Fibroblast of upper back skin (primary cell): ENCODE data around the gene PIN1.
"Not testable (repeated sequence)": the region's sequence is repeated elsewhere in the genome, so short reads cannot be mapped to it uniquely, and the experiment has no call there.

ENCODE experiments used
- DNase-seq: peaks from one replicate; pipeline ENCODE4 v3.0.0-alpha.2; 2013

PIN1 gene

DNA sequence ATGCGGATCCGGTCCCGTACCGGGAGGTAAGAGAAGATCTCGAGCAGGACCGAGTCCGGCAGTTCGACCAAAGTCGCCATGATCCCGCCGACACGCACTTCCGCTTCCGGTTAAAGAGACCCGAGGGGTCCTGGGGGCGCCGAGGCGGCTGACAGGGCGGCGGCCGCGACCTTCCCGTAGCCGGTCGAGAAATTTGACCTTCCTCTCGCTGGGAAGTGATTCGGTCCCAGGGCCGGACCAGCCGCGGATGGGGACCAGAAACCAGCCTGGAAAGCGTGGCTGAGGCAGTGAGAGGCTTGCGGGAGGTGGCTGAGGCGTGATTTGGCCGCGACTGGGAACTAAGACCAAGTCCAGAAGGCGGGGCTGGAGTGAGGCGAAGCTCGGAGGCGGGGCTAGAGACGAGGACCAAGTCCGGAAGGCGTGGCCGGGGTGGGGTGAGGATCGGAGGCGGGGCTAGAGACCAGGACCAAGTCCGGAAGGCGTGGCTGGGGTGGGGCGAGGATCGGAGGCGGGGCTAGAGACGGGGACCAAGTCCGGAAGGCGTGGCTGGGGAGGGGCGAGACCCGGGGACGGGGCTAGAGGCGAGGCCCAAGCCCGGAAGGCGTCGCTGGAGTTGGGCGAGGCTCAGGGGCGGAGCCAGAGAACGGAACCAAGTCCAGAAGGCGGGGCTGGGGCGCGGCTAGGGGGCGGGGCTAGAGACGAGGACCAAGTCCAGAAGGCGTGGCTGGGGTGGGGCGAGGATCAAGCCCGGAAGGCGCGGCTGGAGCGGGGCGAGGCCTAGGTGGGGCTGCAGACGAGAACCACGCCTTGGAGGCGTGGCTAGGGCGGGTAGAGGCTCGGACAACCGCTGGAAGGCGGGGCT lies 16.2 kb upstream of the PIN1 start, which contains the start of gene FBXL12:
FBXL12 (minus strand) TSS at position 346 of the 862 bp plus-strand sequence; CDS start at position 80, 266 bp downstream.
- peak; percentile 99 for DNase-seq

DNA sequence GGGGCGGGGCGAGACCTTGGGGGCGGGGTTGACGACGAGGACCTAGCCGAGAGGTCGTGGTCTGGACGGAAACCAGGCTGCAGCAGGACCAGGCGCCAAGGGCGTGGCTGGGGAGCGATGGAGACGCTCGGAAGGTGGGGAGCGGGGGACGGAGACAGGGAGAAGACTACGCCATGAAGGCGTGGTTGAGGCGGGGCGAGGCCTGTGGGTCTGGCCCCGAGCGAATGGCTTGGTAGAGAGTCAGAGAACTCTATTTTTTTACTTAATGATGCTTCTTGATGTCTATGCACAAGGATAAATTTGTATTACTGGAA lies 15.6 kb upstream of the PIN1 start:
- no peak for DNase-seq

DNA sequence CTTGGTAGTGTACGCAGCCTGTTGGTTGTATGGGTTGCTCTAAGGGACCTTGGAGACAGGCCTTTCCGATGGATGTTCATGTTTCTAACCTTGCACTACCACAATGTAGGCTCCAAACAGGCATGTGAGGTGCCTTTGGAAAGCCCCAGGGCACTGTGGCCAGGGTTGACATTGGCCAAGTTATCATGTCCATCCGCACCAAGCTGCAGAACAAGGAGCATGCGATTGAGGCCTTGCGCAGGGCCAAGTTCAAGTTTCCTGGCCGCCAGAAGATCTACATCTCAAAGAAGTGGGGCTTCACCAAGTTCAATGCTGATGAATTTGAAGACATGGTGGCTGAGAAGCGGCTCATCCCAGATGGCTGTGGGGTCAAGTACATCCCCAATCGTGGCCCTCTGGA lies 15.1 kb upstream of the PIN1 start:
- DNase-seq: not testable (repeated sequence)

DNA sequence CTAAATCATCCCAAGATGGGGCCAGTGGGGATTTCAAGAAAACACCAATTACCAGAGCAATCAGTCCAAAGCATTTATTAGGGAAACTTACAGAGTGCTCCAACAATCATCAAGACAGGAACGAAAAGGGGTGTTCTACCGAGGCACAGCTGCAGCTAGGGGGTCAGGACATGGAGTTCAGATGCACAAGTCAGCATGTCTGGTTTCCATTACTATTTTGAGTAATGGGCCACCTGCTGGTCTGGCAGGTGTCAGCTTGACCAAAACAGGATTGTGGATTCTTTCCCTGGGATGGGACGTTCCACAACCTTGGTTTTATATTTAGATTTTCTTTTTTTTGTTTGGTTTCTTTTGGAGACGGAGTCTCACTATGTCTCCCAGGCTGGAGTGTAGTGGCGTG lies 11.3 kb upstream of the PIN1 start:
- no peak for DNase-seq

DNA sequence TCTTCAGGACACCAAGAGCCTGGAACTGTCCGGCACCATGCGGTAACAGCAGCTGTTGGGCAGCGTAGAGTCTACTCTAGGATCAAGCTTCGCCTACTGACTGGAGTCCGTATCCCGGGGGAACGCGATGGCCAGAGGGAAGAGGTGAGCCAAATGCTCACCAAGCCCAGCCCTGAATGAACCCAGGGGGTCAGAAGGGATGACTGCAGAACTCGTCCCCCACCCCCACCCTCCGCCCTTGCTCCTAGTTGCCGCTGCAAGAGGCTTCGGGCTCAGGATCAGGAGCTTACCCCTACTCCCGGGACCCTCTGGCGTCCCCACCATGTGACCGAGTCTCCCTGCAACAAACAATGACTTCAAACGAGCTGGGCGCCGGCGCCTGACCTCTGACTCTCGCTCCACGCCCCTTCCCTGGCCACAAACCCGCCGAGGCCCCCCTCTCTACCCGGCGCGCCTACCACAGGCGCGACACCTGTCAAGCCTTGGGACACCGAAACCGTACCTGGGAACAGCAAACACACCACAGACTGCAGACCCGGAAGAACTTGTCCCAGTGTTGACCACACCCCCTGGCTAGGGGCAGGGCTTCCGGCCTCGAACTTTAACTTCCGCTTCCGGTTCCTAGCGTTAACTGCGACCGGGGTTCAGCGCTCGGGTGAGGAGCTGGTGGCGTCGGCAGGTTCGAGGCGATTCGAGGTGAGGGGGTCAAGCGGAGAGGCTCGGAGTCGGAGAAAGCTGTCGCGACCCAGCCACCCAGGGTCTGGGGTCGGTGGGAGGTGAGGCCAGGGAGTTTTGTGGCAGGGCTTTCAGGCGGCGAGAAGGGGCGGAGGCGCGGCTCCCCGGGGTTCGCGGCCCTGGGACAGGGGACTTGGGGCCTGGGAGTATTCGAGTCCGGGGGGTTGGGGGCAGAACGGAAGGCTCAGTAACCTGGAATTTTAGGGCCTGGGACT lies 7.6 kb upstream of the PIN1 start, which contains the start of gene UBL5:
UBL5 (plus strand) TSS at position 630 of the 950 bp plus-strand sequence. CDS start 420 bp downstream, outside the sequence.
- DNase-seq: peak; percentile 77

DNA sequence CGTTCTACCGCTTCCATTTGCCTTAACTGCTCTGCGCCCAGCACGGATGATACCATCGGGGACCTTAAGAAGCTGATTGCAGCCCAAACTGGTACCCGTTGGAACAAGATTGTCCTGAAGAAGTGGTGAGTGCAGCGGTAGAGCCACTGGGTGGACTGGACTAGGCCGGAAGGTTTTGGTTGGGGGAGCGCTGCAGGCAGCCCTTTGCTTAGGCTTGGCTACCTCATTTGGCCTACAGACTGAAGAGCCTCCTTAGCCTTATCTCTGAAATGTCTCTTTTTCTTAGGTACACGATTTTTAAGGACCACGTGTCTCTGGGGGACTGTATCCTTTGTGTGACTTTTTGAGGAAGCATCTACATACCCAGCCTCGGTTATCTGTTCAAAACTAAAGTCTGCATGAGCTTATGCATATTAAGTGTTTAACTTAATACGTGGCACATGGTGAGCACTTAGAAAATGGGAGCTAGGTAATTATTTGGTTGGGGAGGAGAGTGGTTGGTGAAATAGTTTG lies 6.5 kb upstream of the PIN1 start:
- DNase-seq: no peak

DNA sequence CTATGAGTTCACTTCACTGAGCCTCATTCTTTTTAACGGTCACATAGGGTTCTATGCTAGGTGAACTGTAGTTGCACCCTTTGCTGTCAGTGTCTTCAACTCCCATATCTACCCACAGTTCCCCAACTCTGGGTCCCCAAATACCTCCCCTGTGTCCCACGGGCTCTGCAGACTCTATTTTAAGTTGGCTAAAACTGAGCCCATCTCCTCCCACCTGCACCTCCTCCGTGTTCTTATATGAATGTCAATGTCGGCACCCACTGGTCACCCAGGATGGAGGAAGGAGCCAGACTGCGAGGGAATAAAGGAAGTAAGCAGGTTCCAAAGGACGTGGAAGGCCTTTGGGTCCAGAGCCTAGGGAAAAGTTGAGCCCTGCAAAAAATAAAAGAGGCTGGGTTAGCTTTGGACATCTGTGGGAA lies 802 bp upstream of the PIN1 start:
- no peak for DNase-seq

DNA sequence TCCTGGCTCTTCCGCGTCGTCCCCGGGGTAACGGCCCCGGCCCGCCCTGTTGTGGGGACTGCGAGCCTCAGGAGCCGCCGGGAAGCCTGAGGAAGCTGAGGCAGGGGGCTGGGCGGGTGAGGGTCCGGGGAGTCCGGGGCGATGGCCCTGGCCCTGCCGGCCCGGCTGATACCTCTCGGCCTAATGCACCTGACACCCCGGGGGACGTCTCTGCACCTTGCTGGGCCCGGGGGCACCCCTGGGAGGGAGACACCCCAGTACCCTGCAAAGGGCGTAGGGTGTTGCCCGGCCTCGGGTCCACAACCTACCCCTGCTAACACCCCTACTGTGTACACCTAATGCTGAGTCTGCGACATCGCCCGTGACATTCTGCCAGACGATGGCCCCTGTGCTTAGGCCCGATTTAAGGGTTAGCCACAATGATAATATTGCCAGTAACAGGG lies 410 bp downstream of the PIN1 start:
- DNase-seq: no peak

DNA sequence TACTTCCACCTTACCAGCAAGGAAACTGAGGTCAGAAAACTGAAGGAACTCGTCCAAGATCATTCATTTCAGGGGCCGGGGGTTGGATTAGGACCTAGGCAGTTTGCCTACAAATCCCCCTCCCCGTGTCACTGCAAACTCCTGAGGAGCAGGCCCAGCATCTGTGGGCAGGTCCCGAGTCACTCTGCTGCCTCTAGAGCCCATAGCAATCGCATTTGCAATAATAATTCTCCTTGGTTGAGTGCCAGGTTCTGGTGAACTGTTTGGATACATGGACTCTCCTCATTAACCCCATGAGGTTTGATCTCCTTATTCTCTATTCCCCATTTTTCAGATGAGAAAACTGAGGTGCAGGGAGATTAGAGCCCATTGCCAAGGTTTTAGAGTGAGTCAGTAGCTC lies 903 bp downstream of the PIN1 start:
- peak; percentile 52 for DNase-seq

DNA sequence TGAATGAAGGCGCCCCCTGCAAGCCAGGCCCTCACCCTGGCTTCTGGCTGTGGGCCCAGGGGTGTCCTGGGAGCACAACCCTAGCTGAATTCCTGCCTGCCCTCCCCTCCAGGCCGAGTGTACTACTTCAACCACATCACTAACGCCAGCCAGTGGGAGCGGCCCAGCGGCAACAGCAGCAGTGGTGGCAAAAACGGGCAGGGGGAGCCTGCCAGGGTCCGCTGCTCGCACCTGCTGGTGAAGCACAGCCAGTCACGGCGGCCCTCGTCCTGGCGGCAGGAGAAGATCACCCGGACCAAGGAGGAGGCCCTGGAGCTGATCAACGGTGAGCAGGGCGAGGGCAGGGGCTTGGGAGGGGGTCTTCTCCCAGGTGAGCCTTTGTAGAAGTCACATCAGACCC lies 3.2 kb downstream of the PIN1 start:
- no peak for DNase-seq

DNA sequence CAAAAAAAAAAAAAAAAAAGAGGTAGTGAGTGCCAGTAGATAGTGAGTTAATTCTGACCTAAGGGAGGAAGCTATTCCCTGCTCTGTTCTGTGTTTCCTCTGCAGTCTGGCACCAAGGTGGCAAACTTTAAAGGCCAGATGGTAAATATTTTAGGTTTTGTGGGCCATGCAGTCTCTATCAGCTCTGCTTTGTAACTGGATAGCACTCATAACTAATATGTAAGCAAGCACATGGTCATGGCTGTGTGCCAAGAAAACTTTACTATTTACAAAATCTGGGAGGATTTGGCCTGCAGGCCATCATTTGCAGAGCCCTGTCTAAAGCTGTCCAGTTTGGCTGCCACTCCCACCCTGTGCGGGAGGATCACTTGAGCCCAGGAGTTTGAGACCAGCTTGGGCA lies 4.3 kb downstream of the PIN1 start:
- no peak for DNase-seq

DNA sequence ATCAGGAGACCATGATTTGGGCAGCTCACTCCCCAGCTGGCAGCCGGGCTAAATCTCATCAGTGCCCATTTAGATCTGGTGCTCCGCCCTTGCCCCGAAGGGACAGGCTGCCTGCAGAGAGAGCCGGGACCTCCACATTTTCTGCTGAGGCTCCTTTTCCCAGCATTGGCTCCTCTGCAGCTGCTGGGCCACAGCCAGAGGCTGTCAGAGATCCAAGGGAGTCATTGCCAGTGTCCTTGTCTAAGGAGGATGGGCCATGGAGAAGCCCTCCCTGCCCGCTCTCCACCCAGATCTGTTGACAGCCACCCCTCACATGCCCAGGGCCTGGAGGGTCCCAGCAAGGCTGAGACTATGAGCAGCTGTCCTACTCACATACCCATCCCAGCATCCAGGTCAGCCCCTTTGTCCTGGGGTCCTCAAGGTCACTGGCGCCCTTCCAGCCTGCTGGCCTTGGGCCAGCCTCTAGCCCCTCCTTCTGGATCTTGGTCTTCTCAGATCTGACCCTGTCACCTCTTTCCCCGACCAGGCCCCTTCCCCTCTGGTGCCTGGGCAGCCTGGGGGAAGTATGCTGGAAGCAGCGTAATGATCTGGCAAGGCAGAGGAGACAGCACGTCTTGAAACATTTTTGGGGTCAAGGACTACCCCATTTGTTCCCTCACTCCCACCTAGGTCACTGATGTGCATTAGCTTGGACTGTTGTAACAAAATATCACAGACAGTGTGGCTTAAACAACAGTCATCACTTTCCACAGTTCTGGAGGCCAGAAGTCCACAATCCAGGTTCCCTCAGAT lies 7.9 kb downstream of the PIN1 start:
- no peak for DNase-seq

DNA sequence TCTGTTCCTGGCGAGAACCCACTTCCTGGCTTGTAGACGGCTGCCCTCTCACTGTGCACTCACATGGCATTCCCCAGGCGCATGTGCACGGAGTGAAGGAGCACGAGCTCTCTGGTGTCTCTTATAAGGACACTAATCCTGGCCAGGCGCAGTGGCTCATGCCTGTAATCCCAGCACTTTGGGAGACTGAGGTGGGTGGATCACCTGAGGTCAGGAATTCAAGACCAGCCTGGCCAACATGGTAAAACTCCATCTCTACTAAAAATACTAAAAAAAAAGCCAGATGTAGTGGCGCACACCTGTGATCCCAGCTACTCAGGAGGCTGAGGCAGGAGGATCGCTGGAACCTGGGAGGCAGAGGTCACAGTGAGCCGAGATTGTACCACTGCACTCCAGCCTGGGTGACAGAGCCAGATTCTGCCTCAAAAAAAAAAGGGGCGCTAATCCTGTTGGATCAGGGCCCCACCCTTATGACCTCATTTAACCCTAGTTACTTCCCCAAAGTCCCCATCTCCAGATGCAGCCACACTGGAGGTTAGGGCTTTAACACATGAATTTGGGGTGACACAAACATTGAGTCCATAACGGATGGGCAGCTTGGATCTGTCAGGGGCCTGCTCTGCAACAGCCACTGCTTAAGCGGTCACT lies 8.6 kb downstream of the PIN1 start:
- not testable (repeated sequence) for DNase-seq

DNA sequence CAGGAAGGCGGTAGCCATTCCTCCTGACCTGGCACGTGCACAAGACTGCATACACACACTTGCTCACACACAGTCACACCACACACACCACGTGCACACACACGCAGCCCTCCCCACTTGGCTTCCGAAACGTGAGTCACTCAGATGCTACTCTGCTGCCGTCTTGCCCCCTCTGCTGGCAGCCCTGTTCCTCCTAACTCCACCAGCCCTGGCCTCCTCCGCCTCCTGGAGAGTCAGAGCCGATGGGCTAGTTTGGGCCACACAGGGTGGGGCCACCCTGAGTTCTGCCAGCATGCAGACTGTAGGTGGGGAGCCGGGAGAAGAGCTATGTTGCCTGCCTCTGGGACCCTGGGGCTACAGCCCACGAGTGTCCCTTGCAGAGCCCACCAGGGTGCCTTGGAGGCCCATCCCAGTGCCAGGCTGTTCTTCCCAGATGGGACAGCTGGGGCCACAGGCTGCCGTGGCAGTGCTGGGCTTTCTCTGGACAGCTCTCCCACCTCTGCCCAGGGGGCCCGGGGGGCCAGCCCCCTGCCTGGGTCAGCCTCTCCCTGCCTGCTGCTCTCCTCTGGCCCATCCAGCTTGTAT lies 12.1 kb downstream of the PIN1 start:
- peak; percentile 91 for DNase-seq

DNA sequence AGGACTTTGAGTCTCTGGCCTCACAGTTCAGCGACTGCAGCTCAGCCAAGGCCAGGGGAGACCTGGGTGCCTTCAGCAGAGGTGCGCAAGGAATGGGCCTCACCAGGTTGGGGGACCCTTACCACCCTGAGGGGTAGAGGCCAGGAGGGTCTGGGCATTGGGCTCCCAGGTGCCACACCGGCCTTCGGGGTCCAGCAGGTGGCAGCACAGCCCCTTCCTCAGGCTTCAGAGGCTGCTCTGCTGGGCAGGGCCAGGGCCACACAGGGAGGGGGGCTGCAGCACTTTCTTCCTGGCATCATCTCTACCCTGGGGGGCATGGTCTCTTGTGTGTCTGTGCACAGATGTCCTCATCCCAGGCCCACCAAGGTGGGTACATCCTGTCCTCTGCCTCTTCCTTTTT lies 12.9 kb downstream of the PIN1 start:
- no peak for DNase-seq

DNA sequence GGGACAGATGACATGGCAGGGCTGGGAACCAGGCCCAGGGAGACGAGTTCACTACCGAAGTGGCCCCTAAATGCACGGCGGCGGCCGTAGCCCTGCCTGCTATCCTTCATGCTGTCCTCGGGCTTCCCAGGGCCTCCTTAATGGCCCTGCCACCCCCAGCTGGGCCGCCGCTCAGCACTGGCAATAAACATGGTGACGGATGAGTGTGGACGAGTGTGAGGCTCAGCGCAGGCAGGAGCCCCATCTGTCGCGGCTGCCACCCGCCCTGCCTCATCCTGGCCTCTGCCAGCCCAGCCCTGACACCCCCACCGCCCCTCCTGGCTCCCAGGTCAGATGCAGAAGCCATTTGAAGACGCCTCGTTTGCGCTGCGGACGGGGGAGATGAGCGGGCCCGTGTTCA lies 13.6 kb downstream of the PIN1 start:
- no peak for DNase-seq

DNA sequence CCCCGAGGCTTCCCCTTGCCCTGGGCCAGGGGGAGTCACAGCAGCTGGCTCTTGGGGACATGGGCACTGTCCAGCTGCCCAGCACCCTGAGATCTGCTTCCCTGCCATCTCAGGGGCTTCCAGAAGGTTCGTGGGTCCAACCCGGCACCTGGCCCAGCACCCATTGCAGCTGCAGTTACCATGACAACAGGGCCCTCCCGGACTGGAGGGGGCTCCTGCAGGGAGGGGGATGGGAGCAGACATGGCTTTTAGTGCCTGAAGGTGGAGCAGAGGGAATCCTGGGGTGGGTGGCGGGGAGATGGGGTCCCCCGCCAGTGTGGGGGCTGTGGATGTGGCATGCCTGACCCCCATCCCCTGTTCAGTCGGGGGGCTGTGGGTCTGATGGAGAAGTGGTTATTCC lies 14.7 kb downstream of the PIN1 start:
- no peak for DNase-seq

DNA sequence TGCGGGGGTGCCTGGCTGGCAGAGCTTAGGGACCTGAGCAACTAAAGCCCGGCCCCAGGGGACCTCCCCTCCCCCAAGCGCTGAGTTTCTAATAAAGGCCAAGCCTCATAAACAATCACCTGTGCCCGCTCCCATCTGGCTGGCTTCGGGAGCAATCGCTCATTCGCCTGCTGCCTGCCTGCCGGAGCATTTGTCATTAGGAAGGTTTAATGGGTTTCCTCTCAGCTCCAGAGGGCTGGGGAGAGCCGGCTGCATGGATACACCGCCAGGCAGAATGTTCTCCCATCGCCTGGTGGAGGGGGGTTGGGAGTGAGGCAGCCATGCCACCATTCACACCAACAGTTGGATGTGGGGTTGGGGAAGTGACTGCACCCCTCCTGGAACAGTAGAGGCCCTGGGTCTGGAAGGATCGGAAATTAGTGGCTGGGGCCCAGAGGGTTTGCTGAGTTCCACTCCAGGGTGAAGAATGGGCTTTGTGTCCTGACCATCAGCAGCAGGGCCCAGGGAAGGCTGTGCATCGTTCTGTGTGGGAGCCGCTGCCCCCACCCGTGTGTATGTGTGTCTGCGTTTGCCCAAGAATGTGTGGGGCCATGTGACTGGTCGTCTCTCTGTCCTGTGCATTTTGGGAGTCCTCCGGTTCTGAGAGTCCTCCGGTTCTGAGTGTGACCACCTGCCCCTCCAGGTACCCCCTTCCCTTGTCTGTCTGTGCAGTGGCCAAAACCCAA lies 15.3 kb downstream of the PIN1 start:
- no peak for DNase-seq

DNA sequence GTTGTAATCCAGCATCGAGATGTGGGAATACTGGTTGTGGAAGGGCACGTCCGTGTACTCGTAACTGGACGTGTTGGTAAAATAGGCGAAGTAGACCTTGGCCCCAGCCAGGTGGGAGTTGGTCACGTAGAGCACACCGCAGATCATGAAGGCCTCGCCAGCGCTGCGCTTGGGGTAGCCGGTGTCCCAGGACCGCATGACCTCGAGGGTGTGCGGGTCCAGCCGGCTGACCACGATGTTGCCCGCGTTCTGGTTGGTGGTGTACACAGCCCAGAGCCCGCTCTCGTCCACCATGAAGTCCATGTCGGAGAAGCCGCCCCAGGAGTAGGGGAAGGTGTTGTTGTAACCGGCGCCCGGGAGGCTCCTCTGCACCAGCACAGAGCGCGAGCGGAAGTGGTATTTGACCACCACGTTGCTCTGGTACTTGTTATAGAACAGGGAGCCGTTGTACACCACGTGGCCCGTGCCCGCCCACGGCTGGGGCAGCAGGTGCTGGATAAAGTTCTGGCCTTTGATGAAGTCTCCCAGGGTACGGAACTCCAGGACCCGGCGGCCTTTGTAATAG lies 19.2 kb downstream of the PIN1 start:
- DNase-seq: no peak

DNA sequence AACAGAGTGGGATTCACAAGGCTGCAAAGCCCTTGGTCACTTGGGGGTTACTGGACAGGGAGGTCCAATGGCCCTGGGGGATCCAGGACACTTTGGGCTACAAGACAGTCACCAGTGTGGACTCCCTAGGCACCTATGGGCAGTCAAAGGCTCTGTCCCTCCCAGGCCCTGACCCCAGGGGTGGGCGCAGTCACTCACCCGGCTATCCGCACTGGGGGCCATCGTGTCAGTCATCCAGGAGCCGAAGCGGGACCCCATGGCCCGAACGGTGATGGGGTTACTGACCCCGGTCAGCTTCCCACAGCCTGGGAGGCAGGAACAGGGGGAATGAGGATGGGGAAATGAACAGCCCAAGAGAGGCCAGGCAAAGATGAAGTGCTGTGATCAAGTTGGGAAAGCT lies 21.5 kb downstream of the PIN1 start:
- no peak for DNase-seq
